ENCODE results near the gene MAP1S.

Gene MAP1S

GRCh38 chr19:17682273-17682672, 37.0 kb upstream of the MAP1S start:
- no peak overlapping the region for H3K9ac ChIP-seq (ENCODE audit: low read depth, low read length)
- no peak overlapping the region for H3K27ac ChIP-seq (ENCODE audit: low read length)
- H3K4me3 ChIP-seq (ENCODE audit: low read depth in 1 of 2, low read length in 2 of 2): no peak overlapping the region
- ATAC-seq (ENCODE audit: insufficient read depth, low read depth): no peak
- no peaks in the 10 kb centered on the region for H3K79me2 ChIP-seq (ENCODE audit: insufficient read depth, low read length)
- no peak overlapping the region for H3K4me2 ChIP-seq (ENCODE audit: insufficient read depth, low read length)
- TF ChIP-seq CTCF (IDR thresholded peaks at IDR 0.05; ENCODE audit: borderline replicate concordance, extremely low read depth, low read length, poor library complexity, severe bottlenecking) (no peak), EZH2 (IDR thresholded peaks at IDR 0.05; ENCODE audit: borderline replicate concordance, low read depth, low read length, severe bottlenecking) (no peak)
- peaks cover 19% of the 10 kb centered on the region for H3K27me3 ChIP-seq (ENCODE audit: insufficient read depth, low read length, poor library complexity)
- peaks cover 10% of the 10 kb centered on the region for H4K20me1 ChIP-seq (ENCODE audit: insufficient read depth, low read length)
- DNase-seq: no peak
- H2AFZ ChIP-seq (ENCODE audit: low read depth, low read length): no peak overlapping the region
- no peaks in the 10 kb centered on the region for H3K36me3 ChIP-seq (ENCODE audit: insufficient read depth, low read length)
- H3K9me3 ChIP-seq (ENCODE audit: insufficient read depth, low read length, severe bottlenecking): no peaks in the 10 kb centered on the region
- peaks cover 2% of the 10 kb centered on the region; the same call in 1 of the 2 replicates for H3K4me1 ChIP-seq (ENCODE audit: insufficient read depth, low read length)

DNA sequence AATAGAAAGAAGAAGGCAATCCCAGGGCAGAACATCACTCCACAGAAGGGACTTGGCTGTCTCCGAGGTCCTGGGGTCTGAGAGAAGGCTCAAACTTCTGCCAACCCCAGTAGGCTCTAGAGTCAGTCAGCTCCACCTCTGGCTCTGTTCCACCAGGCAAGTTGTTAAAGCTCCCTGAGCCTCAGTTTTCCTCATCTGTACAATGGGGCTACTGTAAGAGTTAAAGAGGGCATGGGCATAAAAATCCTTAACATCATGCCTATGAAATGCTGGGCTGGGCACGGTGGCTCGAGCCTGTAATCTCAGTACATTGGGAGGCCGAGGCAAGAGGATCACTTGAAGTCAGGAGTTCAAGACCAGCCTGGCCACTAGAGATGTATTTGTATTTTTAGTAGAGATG, 36.2 kb upstream of the MAP1S start:
- no peak overlapping the region for H3K4me2 ChIP-seq (ENCODE audit: insufficient read depth, low read length)
- ATAC-seq (ENCODE audit: insufficient read depth, low read depth) (no peak), DNase-seq (no peak)
- H3K4me1 ChIP-seq (ENCODE audit: insufficient read depth, low read length): peaks cover 2% of the 10 kb centered on the region; the same call in 1 of the 2 replicates
- H3K27ac ChIP-seq (ENCODE audit: low read length): no peak overlapping the region
- peaks cover 19% of the 10 kb centered on the region for H3K27me3 ChIP-seq (ENCODE audit: insufficient read depth, low read length, poor library complexity)
- H3K4me3 ChIP-seq (ENCODE audit: low read depth in 1 of 2, low read length in 2 of 2): no peak overlapping the region
- no peaks in the 10 kb centered on the region for H3K36me3 ChIP-seq (ENCODE audit: insufficient read depth, low read length)
- no peak overlapping the region for H2AFZ ChIP-seq (ENCODE audit: low read depth, low read length)
- no peaks in the 10 kb centered on the region for H3K79me2 ChIP-seq (ENCODE audit: insufficient read depth, low read length)
- H4K20me1 ChIP-seq (ENCODE audit: insufficient read depth, low read length): peaks cover 10% of the 10 kb centered on the region
- no peaks in the 10 kb centered on the region for H3K9me3 ChIP-seq (ENCODE audit: insufficient read depth, low read length, severe bottlenecking)
- no peak for TF ChIP-seq CTCF (IDR thresholded peaks at IDR 0.05; ENCODE audit: borderline replicate concordance, extremely low read depth, low read length, poor library complexity, severe bottlenecking)
- no peak for TF ChIP-seq EZH2 (IDR thresholded peaks at IDR 0.05; ENCODE audit: borderline replicate concordance, low read depth, low read length, severe bottlenecking)
- no peak overlapping the region for H3K9ac ChIP-seq (ENCODE audit: low read depth, low read length)

DNA sequence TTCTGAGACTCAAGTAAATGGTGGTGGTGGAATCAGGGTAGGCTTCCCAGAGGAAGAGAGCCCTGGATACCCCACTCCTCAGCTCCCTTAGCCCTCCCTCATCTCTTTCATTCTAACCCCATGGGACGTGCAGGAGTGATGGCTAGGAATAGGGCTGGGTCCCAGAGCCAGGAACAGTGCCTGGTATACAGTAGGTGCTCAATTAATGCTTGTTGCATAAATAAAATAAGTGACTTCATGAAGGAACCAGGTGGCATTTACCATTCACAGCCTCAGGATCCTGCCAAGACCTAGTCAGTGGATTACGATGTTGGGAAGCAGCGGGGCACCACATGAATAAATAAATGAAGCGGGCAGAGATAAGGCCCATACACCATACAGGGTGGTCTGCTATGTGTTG, 35.0 kb upstream of the MAP1S start:
- peaks cover 19% of the 10 kb centered on the region for H3K27me3 ChIP-seq (ENCODE audit: insufficient read depth, low read length, poor library complexity)

More for the DNA sequence above, 35.0 kb upstream of the MAP1S start:
- ATAC-seq (ENCODE audit: insufficient read depth, low read depth) (no peak), DNase-seq (no peak)
- Histone ChIP-seq H3K9me3 (ENCODE audit: insufficient read depth, low read length, severe bottlenecking) (no peaks in the 10 kb centered on the region), H3K4me2 (ENCODE audit: insufficient read depth, low read length) (no peak overlapping the region), H2AFZ (ENCODE audit: low read depth, low read length) (no peak overlapping the region), H3K4me3 (ENCODE audit: low read depth in 1 of 2, low read length in 2 of 2) (no peak overlapping the region), H3K9ac (ENCODE audit: low read depth, low read length) (no peak overlapping the region), H3K27ac (ENCODE audit: low read length) (no peak overlapping the region), H3K79me2 (ENCODE audit: insufficient read depth, low read length) (no peaks in the 10 kb centered on the region), H4K20me1 (ENCODE audit: insufficient read depth, low read length) (peaks cover 10% of the 10 kb centered on the region), H3K4me1 (ENCODE audit: insufficient read depth, low read length) (peaks cover 2% of the 10 kb centered on the region; the same call in 1 of the 2 replicates), H3K36me3 (ENCODE audit: insufficient read depth, low read length) (no peaks in the 10 kb centered on the region)
- TF ChIP-seq EZH2 (IDR thresholded peaks at IDR 0.05; ENCODE audit: borderline replicate concordance, low read depth, low read length, severe bottlenecking) (no peak), CTCF (IDR thresholded peaks at IDR 0.05; ENCODE audit: borderline replicate concordance, extremely low read depth, low read length, poor library complexity, severe bottlenecking) (no peak)

All from DND-41 (cell line).